Chondrocyte (in vitro differentiated cells): ENCODE results near the gene PIGL. TPM values are rescaled to one million over a fixed set of nuclear protein-coding genes. Genes with fewer than 3 reads are reported as not detected.

Source experiments
- DNase-seq: peaks from one replicate; pipeline ENCODE4 v3.0.0; 2021; ENCODE audit warnings: mixed read lengths, low spot score
- H3K27ac Mint-ChIP-seq: one replicate; pipeline ENCODE4 v1.8.0; 2021; ENCODE audit warnings: mild to moderate bottlenecking, moderate library complexity, mixed read lengths; ENCODE audit not compliant: unreplicated experiment
- H3K27me3 Mint-ChIP-seq: 2 replicates; pipeline ENCODE4 v1.8.0; 2021; ENCODE audit warnings: low read depth, mixed read lengths
- H3K36me3 Mint-ChIP-seq: 2 replicates; pipeline ENCODE4 v1.8.0; 2021; ENCODE audit warnings: low read depth, mixed read lengths
- H3K4me1 Mint-ChIP-seq: 2 replicates; pipeline ENCODE4 v1.8.0; 2021; ENCODE audit warnings: low read depth, mild to moderate bottlenecking, mixed read lengths
- H3K4me3 Mint-ChIP-seq: one replicate; pipeline ENCODE4 v1.8.0; 2021; ENCODE audit warnings: mild to moderate bottlenecking, moderate library complexity, mixed read lengths; ENCODE audit not compliant: unreplicated experiment
- H3K9me3 Mint-ChIP-seq: 2 replicates; pipeline ENCODE4 v1.8.0; 2021; ENCODE audit warnings: low read depth, mixed read lengths
- CTCF ChIP-seq: fragments of 200-600 bp; sonication (generic); IDR thresholded peaks from 2 replicates; pipeline ENCODE4 v1.5.0; 2021; ENCODE audit warnings: antibody characterized with exemption, mild to moderate bottlenecking, moderate library complexity
- total RNA-seq: library from RNA; stranded (reverse); gene quantifications from 3 replicates; pipeline ENCODE4 v1.2.1, GENCODE V29; 2021

Gene PIGL
- total RNA-seq, 1 donor from 2014 or later: 15.9 TPM

GRCh38 chr17:16338391-16338790 is 121.4 kb downstream of the PIGL start:
- H3K9me3 Mint-ChIP-seq: no peaks in the 10 kb centered on the region
- no peaks in the 10 kb centered on the region for H3K4me1 Mint-ChIP-seq
- no peak for TF ChIP-seq CTCF
- H3K27ac Mint-ChIP-seq: no peak overlapping the region
- H3K4me3 Mint-ChIP-seq: no peak overlapping the region
- H3K27me3 Mint-ChIP-seq: no peaks in the 10 kb centered on the region
- H3K36me3 Mint-ChIP-seq: peaks cover 1% of the 10 kb centered on the region
- DNase-seq: peak; percentile 2

- no peaks in the 10 kb centered on the region for H3K27me3 Mint-ChIP-seq
- H3K4me3 Mint-ChIP-seq: no peak overlapping the region
- no peak overlapping the region for H3K27ac Mint-ChIP-seq
- H3K36me3 Mint-ChIP-seq: peaks cover 3% of the 10 kb centered on the region
- H3K4me1 Mint-ChIP-seq: no peaks in the 10 kb centered on the region
- peak; percentile 12 for DNase-seq
- H3K9me3 Mint-ChIP-seq: no peaks in the 10 kb centered on the region
- TF ChIP-seq CTCF: no peak
These were observed 122.4 kb downstream of the PIGL start for GRCh38 chr17:16339402-16339801.

GRCh38 chr17:16339959-16340358 is 122.9 kb downstream of the PIGL start:
- TF ChIP-seq CTCF: no peak
- Mint-ChIP-seq H3K27me3 (no peaks in the 10 kb centered on the region), H3K4me1 (no peaks in the 10 kb centered on the region), H3K36me3 (peaks cover 3% of the 10 kb centered on the region), H3K4me3 (no peak overlapping the region), H3K9me3 (no peaks in the 10 kb centered on the region), H3K27ac (no peak overlapping the region)
- no peak for DNase-seq

GRCh38 chr17:16342979-16343378 is 126.0 kb downstream of the PIGL start:
- no peak for DNase-seq
- no peak overlapping the region for H3K4me3 Mint-ChIP-seq
- TF ChIP-seq CTCF: no peak
- no peaks in the 10 kb centered on the region for H3K27me3 Mint-ChIP-seq
- no peaks in the 10 kb centered on the region for H3K4me1 Mint-ChIP-seq
- no peak overlapping the region for H3K27ac Mint-ChIP-seq
- H3K9me3 Mint-ChIP-seq: no peaks in the 10 kb centered on the region
- H3K36me3 Mint-ChIP-seq: peaks cover 3% of the 10 kb centered on the region

- peaks cover 3% of the 10 kb centered on the region for H3K36me3 Mint-ChIP-seq
- H3K27ac Mint-ChIP-seq: no peak overlapping the region
- H3K9me3 Mint-ChIP-seq: no peaks in the 10 kb centered on the region
These were observed 126.6 kb downstream of the PIGL start for GRCh38 chr17:16343569-16343968.

More at GRCh38 chr17:16343569-16343968, 126.6 kb downstream of the PIGL start:
- Mint-ChIP-seq H3K4me3 (no peak overlapping the region), H3K4me1 (no peaks in the 10 kb centered on the region), H3K27me3 (no peaks in the 10 kb centered on the region)
- DNase-seq: no peak
- TF ChIP-seq CTCF: no peak
